ENCODE measurements around the gene AOAH.

The AOAH gene

GRCh38 chr7:36636126-36636525 lies 88.2 kb downstream of the AOAH start:
- DNase-seq: no peak
- no peak overlapping the region for H3K9ac ChIP-seq (ENCODE audit: low read depth, low read length)
- H3K9me3 ChIP-seq (ENCODE audit: insufficient read depth, low read length, severe bottlenecking): no peaks in the 10 kb centered on the region
- no peak for ATAC-seq (ENCODE audit: insufficient read depth, low read depth)
- H3K27ac ChIP-seq (ENCODE audit: low read length): 0 out of 2 replicates have a peak overlapping the region, but pooled peaks have one; percentile 97
- H3K79me2 ChIP-seq (ENCODE audit: insufficient read depth, low read length): no peaks in the 10 kb centered on the region
- H3K4me2 ChIP-seq (ENCODE audit: insufficient read depth, low read length): no peak overlapping the region
- no peak overlapping the region for H3K4me3 ChIP-seq (ENCODE audit: low read depth in 1 of 2, low read length in 2 of 2)
- H3K27me3 ChIP-seq (ENCODE audit: insufficient read depth, low read length, poor library complexity): no peaks in the 10 kb centered on the region
- H3K36me3 ChIP-seq (ENCODE audit: insufficient read depth, low read length): no peaks in the 10 kb centered on the region
- H3K4me1 ChIP-seq (ENCODE audit: insufficient read depth, low read length): peaks cover 61% of the 10 kb centered on the region
- H2AFZ ChIP-seq (ENCODE audit: low read depth, low read length): no peak overlapping the region
- TF ChIP-seq EZH2 (IDR thresholded peaks at IDR 0.05; ENCODE audit: borderline replicate concordance, low read depth, low read length, severe bottlenecking) (no peak), CTCF (IDR thresholded peaks at IDR 0.05; ENCODE audit: borderline replicate concordance, extremely low read depth, low read length, poor library complexity, severe bottlenecking) (no peak)
- H4K20me1 ChIP-seq (ENCODE audit: insufficient read depth, low read length): no peaks in the 10 kb centered on the region

- Histone ChIP-seq H2AFZ (ENCODE audit: low read depth, low read length) (no peak overlapping the region), H3K4me1 (ENCODE audit: insufficient read depth, low read length) (peaks cover 51% of the 10 kb centered on the region), H3K79me2 (ENCODE audit: insufficient read depth, low read length) (no peaks in the 10 kb centered on the region), H3K27me3 (ENCODE audit: insufficient read depth, low read length, poor library complexity) (no peaks in the 10 kb centered on the region), H3K9me3 (ENCODE audit: insufficient read depth, low read length, severe bottlenecking) (no peaks in the 10 kb centered on the region), H3K36me3 (ENCODE audit: insufficient read depth, low read length) (no peaks in the 10 kb centered on the region), H4K20me1 (ENCODE audit: insufficient read depth, low read length) (no peaks in the 10 kb centered on the region), H3K27ac (ENCODE audit: low read length) (no peak overlapping the region), H3K9ac (ENCODE audit: low read depth, low read length) (no peak overlapping the region), H3K4me2 (ENCODE audit: insufficient read depth, low read length) (no peak overlapping the region), H3K4me3 (ENCODE audit: low read depth in 1 of 2, low read length in 2 of 2) (no peak overlapping the region)
- DNase-seq: no peak
- ATAC-seq (ENCODE audit: insufficient read depth, low read depth): no peak
- TF ChIP-seq EZH2 (IDR thresholded peaks at IDR 0.05; ENCODE audit: borderline replicate concordance, low read depth, low read length, severe bottlenecking): no peak
- TF ChIP-seq CTCF (IDR thresholded peaks at IDR 0.05; ENCODE audit: borderline replicate concordance, extremely low read depth, low read length, poor library complexity, severe bottlenecking): no peak
These were observed 89.2 kb downstream of the AOAH start for GRCh38 chr7:36635091-36635490.

- H3K9ac ChIP-seq (ENCODE audit: low read depth, low read length): no peak overlapping the region
- no peak overlapping the region for H3K4me2 ChIP-seq (ENCODE audit: insufficient read depth, low read length)
- H3K4me3 ChIP-seq (ENCODE audit: low read depth in 1 of 2, low read length in 2 of 2): no peak overlapping the region
- no peaks in the 10 kb centered on the region for H4K20me1 ChIP-seq (ENCODE audit: insufficient read depth, low read length)
- H3K27me3 ChIP-seq (ENCODE audit: insufficient read depth, low read length, poor library complexity): no peaks in the 10 kb centered on the region
- no peak for ATAC-seq (ENCODE audit: insufficient read depth, low read depth)
- no peak for DNase-seq
- peaks cover 34% of the 10 kb centered on the region for H3K4me1 ChIP-seq (ENCODE audit: insufficient read depth, low read length)
- no peaks in the 10 kb centered on the region for H3K36me3 ChIP-seq (ENCODE audit: insufficient read depth, low read length)
- no peaks in the 10 kb centered on the region for H3K79me2 ChIP-seq (ENCODE audit: insufficient read depth, low read length)
- no peak for TF ChIP-seq CTCF (IDR thresholded peaks at IDR 0.05; ENCODE audit: borderline replicate concordance, extremely low read depth, low read length, poor library complexity, severe bottlenecking)
- TF ChIP-seq EZH2 (IDR thresholded peaks at IDR 0.05; ENCODE audit: borderline replicate concordance, low read depth, low read length, severe bottlenecking): no peak
- no peak overlapping the region for H3K27ac ChIP-seq (ENCODE audit: low read length)
- H2AFZ ChIP-seq (ENCODE audit: low read depth, low read length): no peak overlapping the region
- no peaks in the 10 kb centered on the region for H3K9me3 ChIP-seq (ENCODE audit: insufficient read depth, low read length, severe bottlenecking)
These were observed 90.9 kb downstream of the AOAH start for GRCh38 chr7:36633377-36633776.

Measured in DND-41 (cell line).